Forelimb muscle (tissue), 1 donor: ENCODE measurements around the gene OCA2. TPM values are rescaled to one million over a fixed set of nuclear protein-coding genes. Genes with fewer than 3 reads are reported as not detected.

Experiments
- DNase-seq: peaks from one replicate; pipeline ENCODE4 v3.0.0-alpha.2; 2013; ENCODE audit warnings: low read depth
- polyA plus RNA-seq: library from polyadenylated mRNA; unstranded; fragments of 120-200 nt; gene quantifications from one replicate; pipeline ENCODE4 v1.2.1, GENCODE V29; 2013; ENCODE audit not compliant: insufficient read length

Gene OCA2
- polyA plus RNA-seq, 1 donor: 2.8 TPM

DNA sequence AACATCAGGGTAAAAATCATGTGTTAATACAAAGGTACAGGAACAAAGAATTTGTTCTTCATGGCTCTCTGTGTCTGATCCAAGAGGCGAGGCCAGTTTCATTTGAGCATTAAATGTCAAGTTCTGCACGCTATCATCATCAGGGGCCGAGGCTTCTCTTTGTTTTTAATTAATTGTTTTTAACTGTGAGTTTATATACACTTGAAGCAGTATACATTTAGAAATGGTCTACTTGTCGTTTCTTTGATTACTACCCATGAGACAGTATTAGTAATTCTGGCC, 21.2 kb upstream of the OCA2 start:
- DNase-seq: no peak

GRCh38 chr15:28118531-28118930, 19.4 kb upstream of the OCA2 start:
- no peak for DNase-seq

- DNase-seq: no peak
Measured at GRCh38 chr15:28118083-28118482, 19.0 kb upstream of the OCA2 start.

DNA sequence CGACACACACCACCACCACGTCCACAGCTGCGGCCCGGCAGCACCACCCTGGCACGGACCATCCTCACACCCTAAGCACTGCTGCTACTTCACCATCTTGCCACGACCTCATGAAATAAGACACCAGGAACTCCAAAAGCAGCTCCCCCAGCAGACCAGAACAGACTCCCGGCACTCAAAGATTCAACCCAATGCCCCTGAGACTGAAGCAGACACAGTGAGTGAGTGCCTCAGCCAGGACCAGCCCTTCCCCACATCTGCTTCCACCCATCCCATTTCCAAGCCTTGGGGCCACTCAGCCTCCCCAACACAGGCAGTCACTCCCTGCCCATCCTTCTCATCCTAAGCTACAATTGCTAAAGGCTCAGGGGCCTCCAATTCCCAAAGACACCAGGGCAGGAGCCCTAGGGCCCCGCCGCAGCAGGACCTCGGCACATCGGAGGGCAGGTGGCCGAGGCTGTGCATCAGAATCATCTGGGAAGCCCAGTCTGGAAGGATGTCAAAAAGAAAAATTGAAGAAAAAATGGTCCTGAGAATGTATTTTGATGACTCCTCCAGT, 18.4 kb upstream of the OCA2 start:
- no peak for DNase-seq

- DNase-seq: no peak
Measured at GRCh38 chr15:28116521-28117431, 17.7 kb upstream of the OCA2 start.

DNA sequence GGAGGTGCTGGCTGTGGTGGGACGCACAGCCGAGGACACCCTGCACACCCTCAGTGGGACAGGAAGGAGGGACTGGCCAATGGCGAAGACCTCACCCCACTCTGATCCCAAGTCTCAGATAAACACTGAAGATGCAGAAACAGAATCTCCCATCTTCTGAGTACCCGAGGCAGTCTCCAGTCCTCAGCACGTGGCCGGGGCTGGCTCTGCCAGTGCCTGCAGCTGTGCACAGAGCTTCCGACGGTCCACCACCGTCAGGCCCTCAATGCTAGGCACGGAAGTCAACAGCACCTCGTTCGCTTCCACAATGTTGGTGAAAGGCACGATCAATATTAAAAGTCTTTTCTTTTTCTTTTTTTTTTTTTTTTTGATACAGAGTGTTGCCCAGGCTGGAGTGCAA, 16.8 kb upstream of the OCA2 start:
- no peak for DNase-seq

DNA sequence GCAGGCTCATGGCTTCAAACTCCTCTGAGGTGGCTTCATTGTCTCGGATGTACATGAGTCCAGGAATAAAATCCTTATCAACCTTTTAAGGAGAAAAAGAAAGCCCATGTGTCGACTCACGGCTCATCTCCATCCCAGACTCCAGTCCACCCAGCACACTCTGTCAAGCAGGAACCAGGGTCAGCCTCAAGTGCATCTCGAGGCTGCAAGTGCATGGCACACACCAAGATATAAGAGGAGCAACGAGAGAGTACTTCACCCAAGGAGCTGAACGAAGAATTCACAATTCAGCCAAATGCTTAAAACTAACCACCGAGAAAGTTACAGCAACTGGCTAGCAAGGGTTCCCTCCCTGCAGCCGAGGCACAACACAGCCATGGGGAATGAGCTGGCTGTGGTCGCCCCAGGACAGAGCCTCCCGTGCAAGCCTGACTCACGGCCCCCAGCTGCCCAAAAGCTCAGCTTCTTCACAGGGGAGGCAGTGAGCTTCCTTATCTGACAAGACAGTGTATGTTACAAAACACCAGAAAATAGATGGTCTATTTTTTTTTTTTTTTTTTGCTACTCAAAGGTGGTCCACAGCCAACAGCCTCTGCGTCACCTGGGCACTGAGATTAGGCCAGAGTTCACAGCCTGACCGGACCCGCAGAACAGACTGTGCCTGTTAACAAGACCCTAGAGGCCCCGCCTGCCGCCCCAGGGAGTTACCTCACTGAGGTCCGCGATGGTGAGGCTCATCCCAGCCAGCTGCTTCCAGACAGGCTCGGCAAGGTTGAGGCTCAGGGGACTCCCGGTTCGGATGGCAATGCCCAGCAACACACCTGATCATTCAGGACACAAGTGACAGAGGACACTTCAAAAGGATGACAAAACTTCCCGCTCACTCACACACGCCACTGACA, 15.9 kb upstream of the OCA2 start:
- DNase-seq: no peak

GRCh38 chr15:28114114-28114455, 15.0 kb upstream of the OCA2 start:
- no peak for DNase-seq

GRCh38 chr15:28113394-28114113, 14.4 kb upstream of the OCA2 start:
- DNase-seq: no peak

DNA sequence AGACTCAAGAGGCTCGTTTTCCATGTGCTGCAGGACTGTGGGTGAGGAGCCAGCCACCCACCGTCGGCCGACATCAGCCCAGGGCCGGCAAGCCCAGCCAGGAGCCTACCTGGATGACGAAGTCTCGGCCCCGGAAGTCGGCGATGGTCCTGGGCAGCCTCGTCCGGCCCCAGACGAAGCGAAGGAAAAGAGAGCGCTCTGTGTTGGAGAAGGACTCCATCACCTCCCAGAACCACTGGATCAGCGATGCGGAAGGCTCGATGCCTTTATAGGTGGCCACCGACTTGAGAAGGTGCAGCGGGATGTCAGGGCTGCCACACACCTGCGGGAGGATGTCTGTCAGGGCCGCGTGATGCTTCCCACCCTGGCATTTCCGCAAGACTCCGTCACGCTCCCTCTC, 13.8 kb upstream of the OCA2 start:
- DNase-seq: no peak

DNA sequence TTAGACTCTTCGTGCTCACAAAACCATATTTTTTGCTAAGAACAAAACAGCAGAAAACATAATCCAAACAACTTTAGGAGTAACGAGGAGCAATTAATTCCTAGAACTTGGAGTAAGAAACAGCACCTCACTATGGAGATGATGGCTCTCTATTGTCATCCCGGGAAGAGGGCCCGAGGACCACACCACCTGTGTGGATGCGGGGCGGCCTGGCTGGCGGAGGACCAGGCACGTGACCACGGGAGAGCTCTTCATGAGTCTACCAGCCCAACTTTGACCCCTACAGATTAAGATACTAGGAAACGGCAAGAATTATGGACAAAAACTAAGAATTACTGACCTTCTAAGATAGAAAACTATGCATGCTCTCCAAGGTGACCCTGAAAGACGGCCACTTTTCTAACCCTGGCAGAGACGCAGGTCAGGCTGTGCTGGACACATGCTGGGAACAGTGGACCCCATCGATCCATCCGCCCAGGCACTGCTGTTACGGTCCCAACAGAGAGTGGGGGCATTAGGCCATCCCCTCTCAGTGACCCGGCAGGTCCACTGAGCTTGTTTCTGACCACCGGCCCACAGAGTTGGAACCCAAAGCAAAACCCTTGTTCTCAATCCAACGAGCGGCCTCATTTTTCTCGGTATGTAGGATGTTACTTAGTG, 13.1 kb upstream of the OCA2 start:
- DNase-seq: no peak

- no peak for DNase-seq
Measured at GRCh38 chr15:28111543-28111942, 12.4 kb upstream of the OCA2 start.

DNA sequence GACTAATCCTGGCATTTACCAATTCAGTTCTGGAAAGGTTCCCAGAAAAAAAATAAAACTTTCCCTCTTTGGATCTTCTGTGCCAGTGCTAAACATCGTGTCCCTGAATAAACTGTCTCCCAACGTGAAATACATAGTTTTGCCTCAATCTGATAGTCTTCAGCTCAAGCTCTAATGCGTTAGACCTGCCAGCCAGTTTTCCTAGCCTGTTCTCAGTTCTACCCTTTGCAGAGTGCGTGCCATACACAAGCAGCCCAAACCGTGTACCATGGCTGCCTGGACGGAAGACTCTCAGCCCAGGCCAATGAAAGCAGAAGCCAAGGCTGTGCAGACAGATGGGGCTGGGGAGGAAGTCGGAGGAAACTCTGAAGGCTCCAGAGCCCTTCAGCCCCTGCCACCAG, 11.4 kb upstream of the OCA2 start:
- DNase-seq: no peak

DNA sequence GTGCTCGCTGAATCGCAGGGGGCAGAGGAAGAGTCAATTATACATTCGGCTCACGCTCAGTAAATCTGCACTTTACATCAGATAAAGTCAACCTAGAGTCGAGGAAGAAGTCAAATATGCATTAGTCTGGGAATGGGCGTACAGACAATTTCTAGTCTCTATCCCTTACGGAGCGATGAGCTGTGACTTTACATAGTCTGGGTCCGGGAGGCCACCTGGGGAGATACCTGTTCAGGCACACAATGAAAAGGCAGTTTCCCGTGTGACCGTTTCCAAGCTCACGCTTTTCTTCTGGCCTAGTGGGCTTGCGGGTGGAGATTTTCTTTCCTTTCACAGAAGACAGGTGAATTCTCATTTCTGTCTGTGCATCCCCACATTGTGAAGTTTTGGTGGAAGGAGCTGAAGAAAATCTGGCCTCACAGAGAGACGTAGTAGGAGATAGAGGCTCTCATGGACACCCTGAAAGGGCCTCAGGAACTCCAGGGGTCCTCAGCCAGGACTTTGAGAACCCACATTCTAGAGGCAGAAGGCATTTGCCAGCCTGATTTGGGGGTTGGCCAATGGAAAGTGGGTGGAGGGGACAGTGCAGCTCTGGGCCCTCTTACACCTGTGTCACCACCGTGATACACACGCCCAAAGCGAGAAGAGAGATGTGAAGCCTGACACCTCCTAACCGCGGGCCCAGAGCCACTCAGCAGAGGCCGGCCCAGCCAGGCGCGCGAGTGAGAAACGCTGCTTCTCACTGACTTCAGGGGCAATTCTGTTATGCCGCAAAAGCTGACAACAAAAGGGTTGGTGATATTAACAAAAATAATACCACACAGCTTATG, 10.7 kb upstream of the OCA2 start:
- no peak for DNase-seq

- no peak for DNase-seq
Measured at GRCh38 chr15:28107904-28108275, 8.8 kb upstream of the OCA2 start.

DNA sequence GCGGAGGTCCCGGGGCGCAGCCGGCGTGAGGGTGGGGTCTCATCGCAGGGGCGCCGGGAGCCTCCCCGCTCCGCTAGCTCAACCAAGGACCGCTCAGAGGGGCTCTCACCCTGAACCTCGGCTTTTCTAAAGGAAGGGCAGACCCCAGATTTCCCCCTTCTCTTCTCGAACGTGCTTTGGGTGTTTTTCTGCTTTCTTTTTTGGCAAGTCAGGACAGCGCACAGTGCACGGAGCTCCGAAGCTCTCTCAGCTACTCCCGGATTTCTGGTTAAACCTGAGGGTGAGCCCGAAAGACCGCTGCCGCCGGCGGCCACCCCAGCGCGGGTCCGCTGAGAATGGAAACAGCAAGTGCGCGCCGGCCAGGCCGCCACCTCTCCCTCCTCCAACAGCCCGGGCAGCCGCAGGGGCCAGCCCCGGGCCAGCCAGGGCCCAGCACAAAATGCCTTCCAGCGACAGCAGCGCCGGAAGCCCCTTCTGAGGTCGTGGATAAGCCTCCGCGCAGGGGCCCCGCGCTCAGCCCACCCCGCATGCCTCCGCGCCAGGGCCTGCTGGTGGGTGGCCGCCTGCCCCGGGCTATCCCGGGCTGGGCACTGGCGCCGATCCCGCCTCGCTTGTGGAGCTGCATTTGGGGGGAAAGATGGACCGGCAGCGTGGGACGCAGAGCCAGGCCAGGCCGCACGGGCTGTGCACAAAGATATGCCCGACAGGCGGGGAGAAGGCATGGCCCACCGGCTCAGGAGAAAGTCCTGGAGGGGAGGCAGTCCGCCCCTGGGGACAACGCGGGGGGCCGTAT, 8.2 kb upstream of the OCA2 start:
- DNase-seq: no peak

GRCh38 chr15:28106294-28107110, 7.4 kb upstream of the OCA2 start:
- no peak for DNase-seq

DNA sequence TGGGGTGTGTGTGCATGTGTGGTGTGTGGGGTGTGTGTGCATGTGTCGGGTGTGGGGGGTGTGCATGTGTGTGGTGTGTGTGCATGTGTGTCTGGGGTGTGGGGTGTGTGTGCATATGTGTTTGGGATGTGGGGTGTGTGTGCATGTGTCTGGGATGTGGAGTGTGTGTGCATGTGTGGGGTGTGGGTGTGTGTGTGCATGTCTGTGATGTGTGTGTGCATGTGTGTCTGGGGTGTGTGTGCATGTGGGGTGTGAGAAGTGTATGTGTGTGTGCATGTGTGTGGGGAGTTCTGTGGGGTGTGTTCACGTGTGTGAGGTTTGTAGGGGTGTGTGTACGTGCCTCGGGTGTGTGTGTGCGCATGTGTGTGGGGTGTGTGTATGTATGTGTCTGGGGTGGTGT, 6.7 kb upstream of the OCA2 start:
- no peak for DNase-seq

DNA sequence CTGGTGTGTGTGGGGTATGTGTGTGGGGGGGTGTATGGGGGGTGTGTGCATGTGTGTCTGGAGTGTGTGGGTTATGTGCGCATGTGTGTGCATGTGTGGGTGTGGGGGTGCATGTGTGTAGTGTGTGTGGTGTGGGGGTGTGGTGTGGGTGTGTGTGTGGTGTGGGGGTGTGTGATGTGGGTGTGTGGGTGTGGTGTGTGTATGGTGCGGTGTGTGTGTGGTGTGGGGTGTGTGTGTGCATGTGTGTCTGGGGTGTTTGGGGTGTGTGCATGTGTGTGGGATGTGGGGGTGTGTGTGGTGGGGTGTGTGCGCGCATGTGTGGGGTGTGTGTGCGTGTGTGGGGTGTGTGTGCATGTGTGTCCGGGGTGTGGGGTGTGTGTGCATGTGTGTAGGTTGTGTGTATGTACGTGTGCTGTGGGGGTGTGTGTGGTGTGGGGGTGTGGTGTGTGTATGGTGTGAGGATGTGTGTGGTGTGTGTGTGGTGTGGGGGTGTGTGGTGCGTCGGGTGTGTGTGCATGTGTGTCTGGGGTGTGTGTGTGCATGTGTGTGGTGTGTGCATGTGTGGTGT, 6.2 kb upstream of the OCA2 start:
- DNase-seq: no peak
